Hepatocyte (in vitro differentiated cells): Measurements from ENCODE around the gene PTGDS. TPM values are rescaled to one million over a fixed set of nuclear protein-coding genes. Genes with fewer than 3 reads are reported as not detected.

Source experiments
- DNase-seq: peaks from one replicate; pipeline ENCODE4 v3.0.0-alpha.2; 2016; ENCODE audit warnings: low spot score
- H2AFZ ChIP-seq: fragments of 200-600 bp; sonication (generic); 2 replicates; pipeline ENCODE4 v1.6.0; 2016; ENCODE audit warnings: antibody characterized with exemption, mild to moderate bottlenecking
- H3K27ac ChIP-seq: fragments of 200-600 bp; sonication (generic); 2 replicates; pipeline ENCODE4 v1.5.1; 2016; ENCODE audit warnings: mild to moderate bottlenecking
- H3K27me3 ChIP-seq: fragments of 200-600 bp; sonication (generic); 2 replicates; pipeline ENCODE4 v1.6.1; 2016
- H3K36me3 ChIP-seq: fragments of 200-600 bp; sonication (generic); replicated peaks from 2 replicates; pipeline ENCODE4 v1.5.1; 2016; ENCODE audit warnings: low read depth; ENCODE audit not compliant: insufficient read depth
- H3K4me1 ChIP-seq: fragments of 200-600 bp; sonication (generic); 2 replicates; pipeline ENCODE4 v1.5.1; 2016; ENCODE audit warnings: mild to moderate bottlenecking, moderate library complexity; ENCODE audit not compliant: insufficient read depth
- H3K4me2 ChIP-seq: fragments of 200-600 bp; sonication (generic); 2 replicates; pipeline ENCODE4 v1.6.0; 2016
- H3K4me3 ChIP-seq: fragments of 200-600 bp; sonication (generic); 2 replicates; pipeline ENCODE4 v1.5.1; 2016; ENCODE audit warnings: mild to moderate bottlenecking
- H3K79me2 ChIP-seq: fragments of 200-600 bp; sonication (generic); 2 replicates; pipeline ENCODE4 v1.6.0; 2017; ENCODE audit warnings: mild to moderate bottlenecking
- H3K9me2 ChIP-seq: fragments of 200-600 bp; sonication (generic); replicated peaks from 2 replicates; pipeline ENCODE4 v1.6.0; 2017; ENCODE audit warnings: mild to moderate bottlenecking; ENCODE audit not compliant: insufficient read depth
- H3K9me3 ChIP-seq: fragments of 200-600 bp; sonication (generic); 2 replicates; pipeline ENCODE4 v1.5.1; 2016; ENCODE audit warnings: low read depth, mild to moderate bottlenecking
- H4K20me1 ChIP-seq: fragments of 200-600 bp; sonication (generic); 2 replicates; pipeline ENCODE4 v1.6.0; 2016; ENCODE audit warnings: mild to moderate bottlenecking; ENCODE audit not compliant: insufficient read depth, poor library complexity, severe bottlenecking
- CTCF ChIP-seq: fragments of 200-600 bp; sonication (generic); IDR thresholded peaks from 2 replicates; pipeline ENCODE4 v1.5.1; 2016; ENCODE audit warnings: antibody characterized with exemption, mild to moderate bottlenecking; ENCODE audit not compliant: poor library complexity
- EZH2 ChIP-seq: fragments of 200-600 bp; sonication (generic); IDR thresholded peaks from 2 replicates; pipeline ENCODE4 v1.6.1; 2016; ENCODE audit warnings: antibody characterized with exemption, mild to moderate bottlenecking, borderline replicate concordance
- EZH2phosphoT487 ChIP-seq: fragments of 200-600 bp; sonication (generic); IDR thresholded peaks from one replicate; pipeline ENCODE4 v1.6.1; 2018; ENCODE audit warnings: antibody characterized with exemption, mild to moderate bottlenecking, low read depth, moderate library complexity; ENCODE audit not compliant: unreplicated experiment, severe bottlenecking
- WGBS: methylation state at CpG from one replicate; pipeline ENCODE4 v1.1.6; 2016; ENCODE audit warnings: low lambda C conversion rate; ENCODE audit errors: missing lambda C conversion rate; 5-methylcytosine and 5-hydroxymethylcytosine counted together
- polyA plus RNA-seq: library from polyadenylated mRNA; unstranded; fragments of >200 nt; fragmentation: Nextera tagmentation; extraction: Ambion mirVana; gene quantifications from 2 replicates; pipeline ENCODE4 v1.2.1, GENCODE V29; 2016
- total RNA-seq: library from RNA; depleted of rRNA; stranded (reverse); fragments of >200 nt; gene quantifications from 2 replicates; pipeline ENCODE4 v1.2.3, GENCODE V29; 2014

Gene PTGDS
- total and polyA plus RNA-seq, 2 experiments from 2014 or later, result 56.0 to 290 TPM

- H3K4me2 ChIP-seq, result no peak overlapping the region
- WGBS, result 86% methylated on average over 13 of the region's 14 CpGs
- no peaks in the 10 kb centered on the region for H3K4me1 ChIP-seq
- H3K9me3 ChIP-seq, result no peaks in the 10 kb centered on the region
- no peaks in the 10 kb centered on the region for H3K36me3 ChIP-seq
- no peak overlapping the region for H3K4me3 ChIP-seq
- DNase-seq, result no peak
- H3K27me3 ChIP-seq, result no peaks in the 10 kb centered on the region
- H2AFZ ChIP-seq, result no peak overlapping the region
- no peaks in the 10 kb centered on the region for H3K79me2 ChIP-seq
- no peaks in the 10 kb centered on the region for H4K20me1 ChIP-seq
- no peaks in the 10 kb centered on the region for H3K9me2 ChIP-seq
- TF ChIP-seq EZH2phosphoT487 (no peak), CTCF (no peak), EZH2 (no peak)
- H3K27ac ChIP-seq, result no peak overlapping the region
Observed at GRCh38 chr9:136975644-136976043, 1.7 kb upstream of the PTGDS start.

GRCh38 chr9:136977649-136978072 lies 357 bp downstream of the PTGDS start:
- no peaks in the 10 kb centered on the region for H3K79me2 ChIP-seq
- H3K36me3 ChIP-seq, result no peaks in the 10 kb centered on the region
- H3K4me3 ChIP-seq, result peak overlapping the region; percentile 49

GRCh38 chr9:136978073-136978864 lies 965 bp downstream of the PTGDS start:
- Histone ChIP-seq H3K79me2 (no peaks in the 10 kb centered on the region), H3K4me1 (no peaks in the 10 kb centered on the region), H3K27ac (no peak overlapping the region), H2AFZ (peak overlapping the region; percentile 37), H3K4me3 (peak overlapping the region; percentile 49), H3K36me3 (no peaks in the 10 kb centered on the region), H4K20me1 (no peaks in the 10 kb centered on the region), H3K27me3 (no peaks in the 10 kb centered on the region), H3K4me2 (peak overlapping the region; percentile 90), H3K9me3 (no peaks in the 10 kb centered on the region), H3K9me2 (no peaks in the 10 kb centered on the region)
- peak; percentile 79 for DNase-seq
- under 1% methylated on average over 20 of the region's 78 CpGs for WGBS
- TF ChIP-seq EZH2, result no peak
- TF ChIP-seq CTCF, result no peak
- no peak for TF ChIP-seq EZH2phosphoT487

More at GRCh38 chr9:136977649-136978072, 357 bp downstream of the PTGDS start:
- Histone ChIP-seq H3K27me3 (no peaks in the 10 kb centered on the region), H2AFZ (peak overlapping the region; percentile 37), H3K9me3 (no peaks in the 10 kb centered on the region), H3K27ac (no peak overlapping the region), H3K4me2 (peak overlapping the region; percentile 90), H3K9me2 (no peaks in the 10 kb centered on the region), H4K20me1 (no peaks in the 10 kb centered on the region), H3K4me1 (no peaks in the 10 kb centered on the region)
- 19% methylated on average over 26 of the region's 33 CpGs for WGBS
- TF ChIP-seq EZH2 (no peak), EZH2phosphoT487 (no peak)
- no peak for DNase-seq

- H3K4me2 ChIP-seq, result no peak overlapping the region
- H3K79me2 ChIP-seq, result no peaks in the 10 kb centered on the region
- TF ChIP-seq EZH2phosphoT487, result no peak
- no peak for TF ChIP-seq EZH2
- no peak for TF ChIP-seq CTCF
- H3K36me3 ChIP-seq, result no peaks in the 10 kb centered on the region
- H3K27me3 ChIP-seq, result no peaks in the 10 kb centered on the region
- no peaks in the 10 kb centered on the region for H3K9me3 ChIP-seq
- no peak overlapping the region for H3K27ac ChIP-seq
- 85% methylated on average over 21 of the region's 41 CpGs for WGBS
- no peak overlapping the region for H2AFZ ChIP-seq
- no peaks in the 10 kb centered on the region for H3K9me2 ChIP-seq
- H3K4me1 ChIP-seq, result no peaks in the 10 kb centered on the region
- no peak overlapping the region for H3K4me3 ChIP-seq
- no peaks in the 10 kb centered on the region for H4K20me1 ChIP-seq
- DNase-seq, result no peak
Observed at GRCh38 chr9:136978865-136979544, 1.7 kb downstream of the PTGDS start.
